NCI-H748 (cell line): ENCODE measurements around the gene RAPGEF3.

Experiments
- DNase-seq: peaks from one replicate; lab custom pipeline; 2025; ENCODE audit not compliant: unreplicated experiment; lab: John Stamatoyannopoulos, UW

Gene RAPGEF3, protein sequence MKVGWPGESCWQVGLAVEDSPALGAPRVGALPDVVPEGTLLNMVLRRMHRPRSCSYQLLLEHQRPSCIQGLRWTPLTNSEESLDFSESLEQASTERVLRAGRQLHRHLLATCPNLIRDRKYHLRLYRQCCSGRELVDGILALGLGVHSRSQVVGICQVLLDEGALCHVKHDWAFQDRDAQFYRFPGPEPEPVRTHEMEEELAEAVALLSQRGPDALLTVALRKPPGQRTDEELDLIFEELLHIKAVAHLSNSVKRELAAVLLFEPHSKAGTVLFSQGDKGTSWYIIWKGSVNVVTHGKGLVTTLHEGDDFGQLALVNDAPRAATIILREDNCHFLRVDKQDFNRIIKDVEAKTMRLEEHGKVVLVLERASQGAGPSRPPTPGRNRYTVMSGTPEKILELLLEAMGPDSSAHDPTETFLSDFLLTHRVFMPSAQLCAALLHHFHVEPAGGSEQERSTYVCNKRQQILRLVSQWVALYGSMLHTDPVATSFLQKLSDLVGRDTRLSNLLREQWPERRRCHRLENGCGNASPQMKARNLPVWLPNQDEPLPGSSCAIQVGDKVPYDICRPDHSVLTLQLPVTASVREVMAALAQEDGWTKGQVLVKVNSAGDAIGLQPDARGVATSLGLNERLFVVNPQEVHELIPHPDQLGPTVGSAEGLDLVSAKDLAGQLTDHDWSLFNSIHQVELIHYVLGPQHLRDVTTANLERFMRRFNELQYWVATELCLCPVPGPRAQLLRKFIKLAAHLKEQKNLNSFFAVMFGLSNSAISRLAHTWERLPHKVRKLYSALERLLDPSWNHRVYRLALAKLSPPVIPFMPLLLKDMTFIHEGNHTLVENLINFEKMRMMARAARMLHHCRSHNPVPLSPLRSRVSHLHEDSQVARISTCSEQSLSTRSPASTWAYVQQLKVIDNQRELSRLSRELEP

DNA sequence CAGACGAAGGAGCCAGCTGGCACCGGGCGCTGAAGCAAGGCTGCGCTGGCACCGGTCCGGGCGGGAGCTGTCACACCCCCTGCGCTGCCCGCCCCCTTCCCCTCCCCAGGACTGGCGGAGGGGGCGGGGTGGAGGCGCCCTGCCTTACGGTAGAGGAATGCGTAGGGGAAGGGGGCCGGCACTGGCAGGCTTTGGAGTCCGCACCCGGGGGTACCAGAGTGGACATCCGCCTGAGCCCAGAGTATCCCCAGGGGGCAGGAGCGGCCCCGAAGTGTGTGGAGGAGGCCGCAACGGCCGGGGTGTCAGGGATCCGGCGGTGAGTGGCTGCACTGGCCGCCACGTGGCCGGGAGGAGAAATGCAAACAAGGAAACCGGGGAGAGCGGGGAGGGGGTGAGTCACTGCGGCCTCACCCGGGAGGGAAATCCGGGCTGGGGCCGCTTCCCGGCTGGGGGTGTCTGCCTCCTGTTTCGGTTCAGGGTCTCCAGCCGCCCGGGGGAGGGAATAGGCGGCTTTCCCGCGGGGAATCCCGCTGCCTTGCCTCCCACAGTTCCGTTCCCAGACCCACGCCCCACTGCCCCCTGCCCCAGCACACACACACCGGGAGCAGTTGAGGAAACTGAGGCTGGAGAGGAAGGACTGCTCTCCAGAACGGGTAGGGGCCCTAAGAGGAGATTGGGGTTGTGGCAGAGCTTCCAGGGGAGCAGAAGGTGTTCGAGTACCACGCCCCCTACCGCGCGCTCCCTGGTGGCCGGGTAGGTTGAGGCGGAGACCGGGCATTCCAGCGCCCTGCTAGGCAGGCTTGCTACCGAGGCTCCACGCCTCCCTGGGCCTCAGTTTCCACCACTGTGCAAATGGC is at the start of gene RAPGEF3:
RAPGEF3 (minus strand) TSS at position 47 of the 857 bp plus-strand sequence. CDS start 324 bp downstream, outside the sequence.
- peak; percentile 64 for DNase-seq

DNA sequence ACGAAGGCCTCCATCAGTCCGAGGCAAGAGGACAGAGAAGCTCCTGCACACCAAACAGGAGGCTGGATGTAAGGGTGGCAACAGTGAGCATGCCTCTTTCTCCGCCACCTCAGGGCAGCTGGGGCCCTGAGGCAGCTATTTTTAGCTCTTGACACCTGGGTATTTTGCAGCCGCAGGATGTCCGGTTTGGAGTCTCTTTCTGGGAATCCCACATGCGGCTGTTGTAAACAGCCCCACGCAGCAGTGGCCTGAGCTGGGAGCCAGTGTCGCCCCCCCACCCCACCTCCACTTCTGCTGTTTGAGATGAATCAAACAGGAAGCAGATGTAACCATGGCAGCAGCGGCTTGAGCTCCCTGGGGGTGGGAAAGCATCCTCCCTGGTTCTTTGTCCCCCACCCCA is 49.4 kb upstream of the RAPGEF3 start:
- DNase-seq = no peak

DNA sequence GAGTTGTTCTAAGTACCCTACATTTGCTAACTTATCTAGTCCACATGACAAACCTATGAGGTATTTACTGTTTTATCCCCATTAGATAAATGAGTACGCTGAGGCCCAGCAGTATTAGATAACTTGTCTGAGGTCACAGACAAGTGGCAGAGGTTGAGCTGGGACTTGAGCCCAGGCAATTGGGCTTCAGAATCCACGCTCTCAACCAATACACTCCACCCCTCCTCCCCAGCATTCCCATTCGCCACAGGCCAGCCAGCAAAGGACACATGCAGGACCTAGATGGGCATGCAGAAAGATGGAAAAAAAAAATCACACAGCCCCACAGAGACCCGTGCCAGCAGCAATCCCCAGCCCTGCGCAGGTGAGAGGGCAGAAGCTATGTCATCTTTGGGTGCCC is 48.7 kb upstream of the RAPGEF3 start:
- DNase-seq = no peak

DNA sequence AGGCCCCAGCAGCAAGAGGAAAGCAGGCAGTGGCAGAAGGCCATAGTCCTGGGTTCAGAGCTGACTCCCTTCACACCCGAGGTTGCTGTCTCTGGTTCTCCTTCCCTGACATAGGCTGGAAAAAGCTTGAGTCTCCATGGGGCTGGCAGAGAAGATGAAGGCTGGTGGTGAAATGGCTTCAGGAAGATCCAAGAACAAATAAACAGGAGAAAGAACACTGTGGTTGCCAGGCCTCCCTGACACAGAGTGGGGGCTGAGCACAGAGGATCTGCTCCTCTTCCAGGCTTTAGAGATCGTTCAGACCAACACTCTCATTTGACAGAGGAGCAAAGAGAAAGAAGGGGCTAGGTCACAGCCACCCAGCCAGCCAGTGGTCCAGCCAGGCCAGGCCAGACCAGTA is 46.7 kb upstream of the RAPGEF3 start:
- DNase-seq = no peak

DNA sequence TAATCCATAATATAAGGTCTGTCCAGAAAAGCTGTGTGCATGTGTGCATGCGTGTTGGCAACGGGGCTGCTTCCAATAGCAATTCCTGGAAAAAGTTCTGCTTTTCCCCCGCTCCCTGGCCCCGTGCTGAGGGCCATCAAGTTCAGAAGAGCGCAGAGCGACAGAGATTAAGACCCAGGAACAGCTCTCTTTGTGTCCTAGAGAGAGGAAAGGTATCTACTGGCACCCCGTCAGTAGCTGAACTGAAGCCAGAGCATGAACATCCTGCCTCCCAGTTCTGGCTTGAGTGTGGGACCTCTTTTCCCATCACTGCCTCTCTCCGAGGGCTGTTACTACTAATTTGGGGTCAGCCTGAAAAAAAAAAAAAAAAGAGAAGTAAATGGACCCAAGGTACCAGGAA is 45.5 kb upstream of the RAPGEF3 start:
- no peak for DNase-seq

DNA sequence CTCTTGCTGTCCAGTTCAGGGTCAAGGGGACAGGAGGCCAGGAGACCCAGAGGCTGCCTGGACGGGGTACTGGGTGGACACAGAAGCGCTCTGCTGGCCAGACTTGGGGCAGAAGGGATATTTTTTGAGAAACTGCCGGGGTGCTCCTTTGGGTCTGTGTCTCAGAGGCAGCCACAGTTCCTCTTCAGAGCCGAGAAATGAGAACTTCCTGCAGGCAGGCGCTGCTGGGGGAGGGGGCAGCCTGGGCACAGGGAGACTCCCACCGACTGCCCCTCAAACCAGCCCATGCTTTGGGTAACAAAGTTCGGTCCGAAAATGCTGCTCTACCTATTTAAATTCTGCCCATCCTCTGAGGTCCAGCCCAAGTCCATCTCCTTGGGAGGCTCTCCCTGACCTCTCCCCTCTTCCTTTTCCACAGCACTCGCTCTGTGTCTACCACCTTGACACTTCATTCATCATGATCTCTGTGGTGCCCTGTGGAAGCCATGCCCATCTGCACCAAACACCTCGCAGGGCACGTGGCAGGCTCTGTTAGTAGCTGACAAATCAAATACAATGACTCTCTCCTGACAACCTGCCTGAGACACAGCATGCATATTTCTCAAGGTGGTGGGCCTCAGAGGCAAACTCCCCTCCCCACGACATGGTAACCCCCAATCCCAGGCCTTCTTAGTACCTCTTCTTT is 44.7 kb upstream of the RAPGEF3 start:
- DNase-seq = no peak

DNA sequence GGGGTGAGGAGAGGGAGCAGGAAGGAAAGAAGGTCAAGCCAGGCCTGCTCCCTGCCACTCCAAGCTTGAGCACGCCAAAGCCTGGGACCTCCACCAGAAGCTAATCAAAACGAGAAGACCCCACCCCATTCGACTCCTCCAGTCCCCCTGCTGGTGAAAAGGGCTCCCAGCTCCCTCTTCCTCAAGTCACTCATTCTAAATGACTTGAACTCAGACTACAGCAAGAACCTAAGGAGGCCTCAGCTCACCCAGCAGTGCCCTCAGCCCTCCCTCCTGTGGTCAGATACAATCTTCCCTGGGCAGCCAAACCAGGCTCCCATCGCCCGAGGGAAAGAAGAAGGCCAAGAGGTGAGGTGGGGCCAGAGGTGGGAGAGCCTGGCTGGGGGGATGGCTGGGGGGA is 43.6 kb upstream of the RAPGEF3 start:
- DNase-seq = no peak

DNA sequence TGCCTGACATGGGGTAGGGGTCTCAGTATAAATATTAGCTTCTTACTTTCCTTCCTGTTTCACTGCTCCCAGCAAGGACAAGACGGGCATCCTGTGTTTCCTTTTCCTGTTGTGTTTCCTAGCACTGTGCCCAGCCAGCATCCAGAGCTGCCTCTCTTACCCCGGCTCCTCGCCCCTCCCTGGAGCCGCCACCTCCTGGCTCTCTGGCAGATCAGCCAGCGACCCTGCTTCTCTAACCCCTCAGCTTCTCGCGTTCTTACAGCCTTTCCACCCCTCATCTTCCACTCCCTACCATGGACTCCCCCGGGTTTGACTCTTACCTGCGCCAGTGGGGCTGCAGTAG is 43.2 kb upstream of the RAPGEF3 start:
- DNase-seq = no peak

DNA sequence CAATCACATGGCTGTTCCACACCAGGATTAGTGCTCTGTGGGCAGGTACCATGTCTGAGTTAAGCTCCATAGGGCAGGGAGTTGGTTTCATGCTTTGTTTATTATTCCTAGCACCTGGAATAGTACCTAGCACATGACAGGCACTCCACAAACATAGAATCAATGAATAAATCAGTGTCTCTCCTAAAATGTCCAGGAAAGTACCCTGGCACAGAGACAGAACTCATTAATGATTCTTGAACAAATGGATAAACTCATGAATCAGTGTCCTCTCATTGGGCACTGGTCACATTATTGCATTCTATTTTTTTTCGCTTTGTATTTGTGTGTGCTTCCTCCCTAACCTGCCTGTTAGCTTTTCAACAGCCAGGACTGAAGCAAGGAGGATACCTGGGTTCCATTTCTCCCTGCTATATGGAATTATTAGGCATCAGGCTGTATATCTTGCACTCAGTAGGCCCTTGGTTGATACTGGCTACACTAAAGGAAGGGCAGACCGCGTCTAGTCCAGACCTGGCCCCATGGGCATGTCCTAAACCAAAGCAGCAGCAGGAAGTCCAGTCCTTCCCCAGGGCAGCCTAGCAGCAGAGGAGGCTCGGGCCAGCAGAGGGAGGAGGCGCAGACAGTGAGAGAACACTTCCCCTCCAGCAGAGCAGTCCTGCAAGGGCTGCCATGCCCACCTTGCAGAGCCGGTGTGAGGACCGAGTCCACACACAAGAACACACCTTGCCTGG is 42.7 kb upstream of the RAPGEF3 start:
- DNase-seq = no peak

DNA sequence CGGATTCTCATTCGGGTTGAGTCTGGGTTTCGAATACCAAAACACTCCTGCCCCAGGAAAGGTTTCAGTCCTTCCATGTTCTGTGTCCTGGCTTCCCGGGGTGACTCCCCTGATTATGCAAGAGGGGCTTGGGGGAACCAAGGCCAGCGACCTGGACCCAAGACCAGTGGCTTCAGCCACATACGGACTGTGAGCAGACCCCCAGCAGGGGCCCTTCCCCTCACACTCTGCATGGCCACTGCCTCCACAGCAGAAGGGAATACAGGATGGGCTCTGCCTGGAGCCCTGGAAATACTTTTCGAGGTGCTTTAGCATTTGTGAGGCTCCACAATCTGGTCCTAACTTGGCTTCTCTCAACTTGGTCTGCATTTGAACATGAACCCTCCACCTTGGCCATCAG is 41.9 kb upstream of the RAPGEF3 start:
- no peak for DNase-seq

DNA sequence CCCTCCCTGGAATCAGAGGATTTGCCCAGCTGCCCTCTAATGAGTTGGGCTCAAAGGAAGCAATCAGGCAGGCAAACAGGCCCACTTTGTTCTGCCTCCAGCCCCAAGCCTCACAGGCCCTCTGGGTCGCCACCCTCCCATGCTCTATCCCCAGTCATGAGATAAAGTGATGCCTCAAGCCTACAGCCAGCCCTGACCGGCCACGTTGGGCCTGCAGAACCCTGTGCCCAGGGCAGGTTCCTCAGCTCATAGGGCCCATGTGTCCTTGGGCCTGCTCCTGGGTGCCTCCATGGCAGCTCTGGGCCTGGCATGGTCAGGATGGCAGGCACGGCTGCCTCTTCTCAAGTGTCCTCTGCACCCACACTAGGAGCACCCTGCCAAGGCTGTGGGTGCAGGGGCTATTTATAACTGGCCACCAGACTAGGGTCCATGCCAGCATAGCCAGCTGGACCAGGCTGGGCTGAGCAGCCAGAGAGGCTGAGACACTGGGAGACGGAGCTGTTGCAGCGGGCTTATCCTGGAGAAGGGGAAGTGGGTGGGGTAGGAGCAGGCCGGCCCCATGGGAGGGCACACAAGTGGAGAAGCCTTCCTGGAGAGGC is 40.8 kb upstream of the RAPGEF3 start:
- no peak for DNase-seq

DNA sequence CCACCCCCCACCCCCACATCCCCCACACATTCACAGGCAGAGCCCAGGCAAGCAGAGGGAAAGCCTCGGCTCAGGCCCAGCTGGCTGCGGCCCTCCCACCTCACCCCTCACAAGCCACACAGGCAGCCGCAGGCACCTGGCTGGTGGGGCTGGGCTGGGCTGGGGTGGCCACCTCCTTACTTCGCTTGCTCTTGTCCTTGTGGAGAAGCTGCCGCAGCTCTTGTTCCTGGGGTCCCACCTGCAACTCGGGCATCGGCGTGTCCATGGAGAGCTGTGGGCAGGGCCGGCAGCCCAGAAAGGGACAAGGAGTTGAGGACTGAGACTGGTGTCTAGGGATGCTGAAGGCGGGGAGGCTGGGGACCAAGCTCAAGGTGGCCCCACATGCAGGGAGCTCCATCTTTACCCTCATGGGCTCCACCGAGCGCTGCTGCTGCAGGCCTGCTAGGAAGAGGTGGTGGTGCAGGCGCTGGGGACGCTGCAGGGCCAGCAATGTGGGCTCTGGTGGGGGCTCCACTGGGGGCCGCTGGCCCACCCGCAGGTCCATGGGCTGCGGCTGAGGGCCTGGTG is 39.8 kb upstream of the RAPGEF3 start:
- no peak for DNase-seq

DNA sequence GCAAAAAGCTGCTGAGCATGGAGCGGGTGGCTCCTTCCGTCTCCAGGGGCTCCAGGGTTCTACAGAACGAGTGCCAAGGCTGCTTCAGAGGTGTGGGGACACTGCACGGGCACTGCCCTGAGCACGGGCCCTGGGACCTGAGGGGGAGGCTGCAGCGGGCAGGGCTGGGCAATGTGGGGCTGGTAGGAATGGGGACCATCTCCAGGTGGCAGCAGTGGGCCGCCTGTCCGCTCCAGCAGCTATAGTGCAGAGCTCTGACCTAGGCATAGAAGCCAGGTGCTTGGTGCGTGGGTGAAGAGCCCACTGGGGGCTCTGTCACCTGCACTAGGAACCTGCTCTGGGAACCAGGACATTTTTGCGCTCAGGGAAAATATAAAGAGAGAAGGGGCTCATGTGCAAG is 38.8 kb upstream of the RAPGEF3 start:
- peak; percentile 33 for DNase-seq

DNA sequence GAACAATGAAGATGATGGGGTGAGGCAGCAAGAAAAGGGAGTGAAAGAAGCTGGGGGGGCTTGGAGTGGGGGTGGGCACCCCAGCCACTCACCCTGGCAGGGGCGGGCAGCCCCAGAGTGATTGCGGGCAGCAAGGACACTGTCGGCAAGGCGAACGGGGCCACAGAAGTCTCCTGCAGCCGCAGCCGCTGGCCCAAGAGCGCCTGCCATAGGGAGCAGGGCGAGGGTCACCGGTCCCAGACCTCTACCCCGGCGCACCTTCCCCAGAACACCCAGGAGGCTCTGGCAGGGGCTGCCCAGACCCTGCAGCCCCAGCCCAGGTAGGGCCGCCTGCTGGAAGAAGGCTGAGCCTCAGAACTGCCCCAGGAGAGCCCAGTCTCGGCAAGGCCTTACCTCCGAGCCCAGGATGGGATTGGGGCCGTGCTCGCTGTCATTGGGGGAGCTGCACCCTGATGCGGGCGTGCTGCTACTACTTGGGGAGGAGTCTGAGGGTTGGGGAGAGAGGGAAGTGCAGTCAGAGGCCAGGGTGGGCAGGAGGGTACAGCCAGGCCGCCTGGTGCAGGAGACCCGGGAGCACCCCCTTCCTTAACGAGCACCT is 37.2 kb upstream of the RAPGEF3 start:
- DNase-seq = no peak

DNA sequence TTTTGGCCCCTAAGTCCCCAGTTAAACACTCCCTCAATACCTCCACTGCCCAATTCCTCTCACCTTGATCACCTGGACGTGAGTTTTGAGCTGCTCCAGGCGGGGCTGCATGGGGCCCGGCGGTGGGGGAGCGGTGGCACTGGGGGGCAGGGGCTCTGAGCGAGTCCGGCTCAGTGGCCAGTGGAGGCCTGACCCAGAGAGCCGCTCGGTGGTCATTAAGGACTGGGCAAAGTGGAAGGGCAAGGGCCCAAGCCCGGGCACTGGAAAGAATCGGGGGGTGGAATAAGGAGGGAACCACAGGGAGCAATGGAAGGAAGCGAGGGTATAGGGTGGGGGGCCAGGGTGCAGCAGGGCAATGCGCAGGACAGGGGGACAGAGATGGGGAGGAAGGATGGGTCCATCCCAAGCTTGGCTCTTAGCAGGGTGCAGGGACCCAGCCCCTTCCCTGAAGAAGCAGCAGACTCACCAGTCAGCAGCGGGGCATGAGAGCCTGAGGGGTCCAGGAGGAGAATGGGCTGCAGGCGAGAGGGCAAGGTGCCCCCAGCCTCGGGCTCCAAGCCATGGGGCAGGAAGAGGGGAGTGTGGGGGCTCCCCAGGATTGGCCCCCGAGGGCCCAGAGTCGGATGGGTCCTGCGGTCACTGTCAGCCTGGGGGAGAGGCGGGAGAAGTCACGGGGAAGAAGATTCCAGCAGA is 36.6 kb upstream of the RAPGEF3 start:
- DNase-seq = no peak

DNA sequence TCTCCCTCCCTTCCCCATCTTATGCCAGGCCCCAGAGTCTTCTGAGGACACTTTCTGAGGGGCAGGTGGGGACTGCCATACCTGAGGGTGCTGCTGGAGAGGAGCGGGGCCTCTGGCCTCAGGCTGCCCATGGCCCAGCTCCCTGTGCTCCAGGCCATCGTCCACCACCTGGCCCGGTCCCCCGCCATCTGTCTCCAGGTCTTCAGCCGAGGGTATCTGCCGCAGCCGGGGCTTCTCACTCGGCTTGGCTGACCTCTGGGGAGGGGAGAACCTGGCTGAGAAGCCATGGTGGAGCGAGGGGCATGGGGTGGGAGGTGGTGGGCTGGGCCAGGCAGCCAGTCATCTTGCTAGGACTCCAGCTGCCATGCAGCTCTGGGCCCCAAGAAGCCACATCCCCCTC is 36.0 kb upstream of the RAPGEF3 start:
- no peak for DNase-seq

DNA sequence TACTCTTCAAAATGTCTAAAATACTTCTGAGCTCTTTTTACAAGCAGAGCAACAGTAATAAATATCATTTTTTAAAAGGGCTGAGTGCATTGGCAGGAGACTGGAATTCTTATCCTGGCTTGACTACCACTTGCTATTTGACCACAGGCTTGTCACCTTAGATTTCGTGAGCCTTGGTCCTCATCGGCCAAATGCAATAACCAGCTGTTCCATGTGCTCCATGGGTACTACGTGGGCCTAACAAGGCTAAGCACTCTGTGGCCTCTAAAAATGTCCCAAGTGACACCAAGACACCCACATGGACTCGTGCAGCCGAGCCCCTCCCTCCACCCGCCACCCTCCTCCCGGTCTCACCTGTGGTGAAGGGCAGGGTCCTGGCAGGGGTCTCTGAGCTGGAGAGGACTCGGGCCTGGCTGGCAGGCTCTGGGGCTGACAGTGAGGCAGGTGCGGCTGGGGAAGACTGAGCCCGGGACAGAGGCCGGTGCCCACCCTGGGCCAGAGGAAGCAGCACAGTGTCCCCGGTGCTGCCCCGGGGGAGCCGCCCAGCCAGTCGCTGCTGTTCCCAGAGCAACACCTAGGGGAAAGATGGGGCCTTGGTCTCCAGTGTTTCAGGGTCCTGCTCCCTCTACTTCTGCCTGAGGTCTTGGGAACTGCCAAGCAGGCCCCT is 34.5 kb upstream of the RAPGEF3 start:
- DNase-seq = no peak

DNA sequence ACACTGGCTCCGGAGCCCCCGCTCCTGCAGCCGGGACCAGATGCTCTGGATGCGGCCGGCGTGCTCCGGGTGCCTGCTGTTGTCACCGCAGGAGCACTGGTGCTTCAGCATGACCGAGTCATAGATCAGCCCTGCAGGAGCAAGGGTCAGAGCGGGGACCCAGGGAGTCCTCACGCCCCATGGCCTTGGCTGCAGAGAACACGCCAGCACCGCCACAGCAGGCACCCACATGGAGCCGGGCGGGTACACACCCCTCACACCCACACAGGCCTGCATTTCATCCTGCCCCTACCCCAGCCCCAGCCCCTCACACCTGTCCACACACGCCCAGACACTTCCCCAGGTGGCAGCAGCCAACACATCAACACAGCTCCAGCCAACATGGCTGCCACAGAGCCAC is 33.2 kb upstream of the RAPGEF3 start:
- DNase-seq = no peak
